HepG2 (cell line): ENCODE results near the gene PTPMT1. TPM values are rescaled to one million over a fixed set of nuclear protein-coding genes. Genes with fewer than 3 reads are reported as not detected.
A peak's percentile ranks its signal among the peaks of the same experiment; 100 is the strongest.

Source experiments
- ELF4 ChIP-seq: sonication (generic); formaldehyde crosslinking; IDR thresholded peaks from 2 replicates; pipeline ENCODE4 v1.5.0; 2020; ENCODE audit warnings: missing genetic modification reagents, mild to moderate bottlenecking, moderate library complexity, borderline replicate concordance
- FOXA1 ChIP-seq, 2 experiments: fragments of 450-650 bp in 1 of 2; sonication (generic) in 1 of 2; formaldehyde crosslinking in 1 of 2; IDR thresholded peaks; 2 replicates each; pipeline versions ENCODE4 v1.4.0 to v1.6.1; 2016 to 2020; ENCODE audit warnings: missing genetic modification reagents in 1 of 2
- FOXO1 ChIP-seq: sonication (generic); formaldehyde crosslinking; IDR thresholded peaks from 2 replicates; pipeline ENCODE4 v1.4.0; 2020; ENCODE audit warnings: missing genetic modification reagents
- GPN1 ChIP-seq: sonication (generic); formaldehyde crosslinking; IDR thresholded peaks from 2 replicates; pipeline ENCODE4 v1.5.1; 2020; ENCODE audit warnings: missing genetic modification reagents, borderline replicate concordance
- GTF3A ChIP-seq: sonication (generic); formaldehyde crosslinking; conservative IDR thresholded peaks from 2 replicates; pipeline ENCODE4 v1.4.0; 2020; ENCODE audit warnings: mild to moderate bottlenecking, missing genetic modification reagents
- HOXA5 ChIP-seq: sonication (generic); formaldehyde crosslinking; IDR thresholded peaks from 2 replicates; pipeline ENCODE4 v1.4.0; 2020; ENCODE audit warnings: missing genetic modification reagents
- MIXL1 ChIP-seq: IDR thresholded peaks from 2 replicates; pipeline ENCODE4 v1.6.1; 2016
- MTA3 ChIP-seq: sonication (generic); formaldehyde crosslinking; IDR thresholded peaks from 2 replicates; pipeline ENCODE4 v1.4.0; 2020; ENCODE audit warnings: missing genetic modification reagents
- NRL ChIP-seq: sonication (generic); formaldehyde crosslinking; IDR thresholded peaks from 2 replicates; pipeline ENCODE4 v1.5.0; 2020; ENCODE audit warnings: missing genetic modification reagents, mild to moderate bottlenecking, moderate library complexity, borderline replicate concordance
- PAWR ChIP-seq: sonication (generic); formaldehyde crosslinking; IDR thresholded peaks from 2 replicates; pipeline ENCODE4 v1.4.0; 2020; ENCODE audit warnings: missing genetic modification reagents, mild to moderate bottlenecking, borderline replicate concordance
- REPIN1 ChIP-seq: sonication (generic); formaldehyde crosslinking; IDR thresholded peaks from 2 replicates; pipeline ENCODE4 v1.8.0; 2022; ENCODE audit warnings: missing genetic modification reagents, low read depth, mild to moderate bottlenecking, borderline replicate concordance
- RFXAP ChIP-seq: sonication (generic); formaldehyde crosslinking; IDR thresholded peaks from 2 replicates; pipeline ENCODE4 v1.4.0; 2020; ENCODE audit warnings: missing genetic modification reagents, borderline replicate concordance
- SP4 ChIP-seq: sonication (generic); formaldehyde crosslinking; IDR thresholded peaks from 2 replicates; pipeline ENCODE4 v1.8.1; 2023; ENCODE audit warnings: mild to moderate bottlenecking, missing genetic modification reagents
- TBX3 ChIP-seq: fragments of 450-650 bp; IDR thresholded peaks from 2 replicates; pipeline ENCODE4 v1.6.1; 2017; ENCODE audit warnings: antibody characterized with exemption, mild to moderate bottlenecking, inconsistent platforms, borderline replicate concordance
- TCF7L2 ChIP-seq: IDR thresholded peaks from 2 replicates; pipeline ENCODE4 v1.6.1; 2011; ENCODE audit warnings: mild to moderate bottlenecking, low read depth, low read length, moderate library complexity
- TEAD2 ChIP-seq: sonication (generic); formaldehyde crosslinking; IDR thresholded peaks from 2 replicates; pipeline ENCODE4 v1.9.0; 2021; ENCODE audit warnings: missing genetic modification reagents
- ZNF160 ChIP-seq: sonication (generic); formaldehyde crosslinking; IDR thresholded peaks from 2 replicates; pipeline ENCODE4 v1.8.0; 2022; ENCODE audit warnings: mild to moderate bottlenecking, inconsistent platforms, missing genetic modification reagents
- ZNF256 ChIP-seq: sonication (generic); formaldehyde crosslinking; conservative IDR thresholded peaks from 2 replicates; pipeline ENCODE4 v1.4.0; 2020; ENCODE audit warnings: missing genetic modification reagents
- ZNF274 ChIP-seq: sonication (generic); formaldehyde crosslinking; IDR thresholded peaks from 2 replicates; pipeline ENCODE4 v1.5.1; 2020; ENCODE audit warnings: mild to moderate bottlenecking, missing genetic modification reagents
- ZNF343 ChIP-seq: sonication (generic); formaldehyde crosslinking; IDR thresholded peaks from 2 replicates; pipeline ENCODE4 v1.4.0; 2020; ENCODE audit warnings: mild to moderate bottlenecking, missing genetic modification reagents
- polyA plus RNA-seq, 8 experiments: library from polyadenylated mRNA; depleted of rRNA in 3 of 8; stranded (reverse) in 7 of 8; unstranded in 1 of 8; fragments of >200 nt; fragmentation: Illumina TruSeq in 4 of 8; extraction: Trizol in 4 of 8; gene quantifications; 2 replicates each; pipeline versions ENCODE4 v1.2.1 to v1.2.3, GENCODE V29; 2011 to 2016; ENCODE audit warnings: low read depth in 4 of 8, missing spikeins in 1 of 8, mixed read lengths in 1 of 8; ENCODE audit not compliant: insufficient read depth in 1 of 8
- total RNA-seq, 5 experiments: library from RNA; depleted of rRNA; stranded (reverse); fragments of >200 nt; fragmentation: Illumina TruSeq; extraction: Trizol; gene quantifications; 2 replicates each; pipeline ENCODE4 v1.2.3, GENCODE V29; 2016; ENCODE audit warnings: low read depth in 1 of 5
- TF ChIP-seq, protein P1 (sequence below): sonication (generic); formaldehyde crosslinking; IDR thresholded peaks from 2 replicates; pipeline ENCODE4 v1.8.1; 2023; ENCODE audit warnings: mild to moderate bottlenecking, missing genetic modification reagents, borderline replicate concordance
- TF ChIP-seq, protein P2 (sequence below): sonication (generic); formaldehyde crosslinking; IDR thresholded peaks from 2 replicates; pipeline ENCODE4 v1.5.1; 2020; ENCODE audit warnings: missing genetic modification reagents, mild to moderate bottlenecking, borderline replicate concordance
- TF ChIP-seq, protein P3 (sequence below): IDR thresholded peaks from 2 replicates; pipeline ENCODE4 v1.6.1; 2016; ENCODE audit warnings: missing compliant biosample characterization, missing genetic modification reagents, borderline replicate concordance

Gene PTPMT1
- total and polyA plus RNA-seq, 2 of the 13 experiments (the other 11 are each of a cell fraction or from before 2014, with no cell fraction given): 55.6 to 129 TPM

DNA sequence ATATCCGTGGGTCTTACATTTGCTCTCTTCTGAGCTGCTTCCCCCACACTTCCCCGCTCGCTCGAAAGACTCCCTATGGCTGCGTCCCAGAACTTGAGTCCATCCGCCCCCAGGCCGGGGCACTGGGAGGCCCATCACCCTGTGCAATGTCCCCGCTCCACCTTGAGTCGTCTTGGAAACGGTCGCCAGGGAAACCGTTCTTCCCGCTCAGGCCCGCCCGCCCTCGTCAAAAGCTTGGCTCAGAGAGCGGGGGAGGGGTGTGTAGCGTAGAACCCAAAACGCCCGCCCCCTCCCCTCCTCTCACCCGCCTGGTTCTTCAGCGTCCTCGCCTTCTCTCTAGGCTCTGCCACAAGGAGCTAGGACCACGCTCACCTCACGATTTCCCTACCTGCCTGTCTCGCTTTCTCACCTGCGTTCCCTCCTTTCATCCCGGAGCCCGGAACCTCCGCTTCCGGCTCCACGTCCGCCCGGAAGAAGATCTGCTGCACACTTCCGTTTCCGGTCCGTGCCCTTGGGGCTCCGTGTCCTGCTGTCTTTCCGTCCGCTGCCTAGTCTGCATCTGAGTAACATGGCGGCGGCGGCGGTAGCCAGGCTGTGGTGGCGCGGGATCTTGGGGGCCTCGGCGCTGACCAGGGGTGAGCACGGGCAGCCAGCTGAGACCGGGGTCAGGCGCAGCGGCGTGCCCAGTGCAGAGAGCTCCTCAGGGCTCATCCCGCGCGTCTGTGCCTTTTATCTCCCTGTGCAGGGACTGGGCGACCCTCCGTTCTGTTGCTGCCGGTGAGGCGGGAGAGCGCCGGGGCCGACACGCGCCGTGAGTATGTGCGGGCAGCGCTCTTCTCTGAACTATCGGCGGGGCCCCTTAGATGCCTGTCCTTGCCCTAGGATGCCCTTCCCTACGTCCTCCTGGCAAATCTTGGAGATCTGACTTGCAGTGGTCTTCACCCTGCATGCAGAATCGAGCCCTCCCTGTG lies 13.4 kb downstream of the PTPMT1 start, which contains the start of the genes KBTBD4 and NDUFS3 (continued):
- peak; percentile 59; the same call in 1 of the 2 replicates for TF ChIP-seq ZNF343 (CRISPR knock-in tag)
- TF ChIP-seq MIXL1 (CRISPR knock-in tag): peak; percentile 88
- TF ChIP-seq, protein P1, sequence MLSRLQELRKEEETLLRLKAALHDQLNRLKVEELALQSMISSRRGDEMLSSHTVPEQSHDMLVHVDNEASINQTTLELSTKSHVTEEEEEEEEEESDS: peak; percentile 94
- TF ChIP-seq PAWR: no peak
- 0 out of 2 replicates have a peak, but pooled peaks have one; percentile 75 for TF ChIP-seq ZNF256
- TF ChIP-seq, protein P2, sequence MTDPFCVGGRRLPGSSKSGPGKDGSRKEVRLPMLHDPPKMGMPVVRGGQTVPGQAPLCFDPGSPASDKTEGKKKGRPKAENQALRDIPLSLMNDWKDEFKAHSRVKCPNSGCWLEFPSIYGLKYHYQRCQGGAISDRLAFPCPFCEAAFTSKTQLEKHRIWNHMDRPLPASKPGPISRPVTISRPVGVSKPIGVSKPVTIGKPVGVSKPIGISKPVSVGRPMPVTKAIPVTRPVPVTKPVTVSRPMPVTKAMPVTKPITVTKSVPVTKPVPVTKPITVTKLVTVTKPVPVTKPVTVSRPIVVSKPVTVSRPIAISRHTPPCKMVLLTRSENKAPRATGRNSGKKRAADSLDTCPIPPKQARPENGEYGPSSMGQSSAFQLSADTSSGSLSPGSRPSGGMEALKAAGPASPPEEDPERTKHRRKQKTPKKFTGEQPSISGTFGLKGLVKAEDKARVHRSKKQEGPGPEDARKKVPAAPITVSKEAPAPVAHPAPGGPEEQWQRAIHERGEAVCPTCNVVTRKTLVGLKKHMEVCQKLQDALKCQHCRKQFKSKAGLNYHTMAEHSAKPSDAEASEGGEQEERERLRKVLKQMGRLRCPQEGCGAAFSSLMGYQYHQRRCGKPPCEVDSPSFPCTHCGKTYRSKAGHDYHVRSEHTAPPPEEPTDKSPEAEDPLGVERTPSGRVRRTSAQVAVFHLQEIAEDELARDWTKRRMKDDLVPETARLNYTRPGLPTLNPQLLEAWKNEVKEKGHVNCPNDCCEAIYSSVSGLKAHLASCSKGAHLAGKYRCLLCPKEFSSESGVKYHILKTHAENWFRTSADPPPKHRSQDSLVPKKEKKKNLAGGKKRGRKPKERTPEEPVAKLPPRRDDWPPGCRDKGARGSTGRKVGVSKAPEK: no peak
- peak; percentile 71; the same call in 1 of the 2 replicates for TF ChIP-seq ZNF274 (CRISPR knock-in tag)
- peak; percentile 99 for TF ChIP-seq NRL
- no peak for TF ChIP-seq TCF7L2
- TF ChIP-seq RFXAP (CRISPR knock-in tag): peak; percentile 87; the same call in 1 of the 2 replicates
- TF ChIP-seq TEAD2 (CRISPR knock-in tag): 0 out of 2 replicates have a peak, but pooled peaks have one; percentile 50
- no peak for TF ChIP-seq TBX3
- peak; percentile 88; the same call in 1 of the 2 replicates for TF ChIP-seq ZNF160 (CRISPR knock-in tag)
- TF ChIP-seq FOXO1 (CRISPR knock-in tag): peak; percentile 76
- 0 out of 2 replicates have a peak, but pooled peaks have one; percentile 96 for TF ChIP-seq GTF3A (CRISPR knock-in tag)
- TF ChIP-seq GPN1 (CRISPR knock-in tag): no peak
- peak; percentile 91 for TF ChIP-seq SP4 (CRISPR knock-in tag)
- TF ChIP-seq ELF4: peak; percentile 73; the same call in 1 of the 2 replicates
- no peak for TF ChIP-seq FOXA1 (IDR thresholded peaks at IDR 0.05)
- peak; percentile 57; the same call in 1 of the 2 replicates for TF ChIP-seq FOXA1 (CRISPR knock-in tag; IDR thresholded peaks at IDR 0.05)
- TF ChIP-seq, protein P3, sequence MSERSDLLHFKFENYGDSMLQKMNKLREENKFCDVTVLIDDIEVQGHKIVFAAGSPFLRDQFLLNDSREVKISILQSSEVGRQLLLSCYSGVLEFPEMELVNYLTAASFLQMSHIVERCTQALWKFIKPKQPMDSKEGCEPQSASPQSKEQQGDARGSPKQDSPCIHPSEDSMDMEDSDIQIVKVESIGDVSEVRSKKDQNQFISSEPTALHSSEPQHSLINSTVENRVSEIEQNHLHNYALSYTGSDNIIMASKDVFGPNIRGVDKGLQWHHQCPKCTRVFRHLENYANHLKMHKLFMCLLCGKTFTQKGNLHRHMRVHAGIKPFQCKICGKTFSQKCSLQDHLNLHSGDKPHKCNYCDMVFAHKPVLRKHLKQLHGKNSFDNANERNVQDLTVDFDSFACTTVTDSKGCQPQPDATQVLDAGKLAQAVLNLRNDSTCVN: peak; percentile 86; the same call in 1 of the 2 replicates
- peak; percentile 98 for TF ChIP-seq REPIN1 (CRISPR knock-in tag)
- peak; percentile 85; the same call in 1 of the 2 replicates for TF ChIP-seq HOXA5 (CRISPR knock-in tag)
- TF ChIP-seq MTA3 (CRISPR knock-in tag): no peak
